WTC11 (cell line): ENCODE measurements around the gene HNF1A. TPM values are rescaled to one million over a fixed set of nuclear protein-coding genes. Genes with fewer than 3 reads are reported as not detected.
A peak's percentile ranks its signal among the peaks of the same experiment; 100 is the strongest.

Experiments used
- ATAC-seq: fragments of 200-7000 bp; cut with Tn5 transposase; 2 replicates; pipeline ENCODE4 v1.10.0; 2021; ENCODE audit warnings: mild to moderate bottlenecking, moderate library complexity
- CTCF ChIA-PET: fragments of 300-600 bp; sonication (Branson Sonifier 250); formaldehyde crosslinking; loops from one replicate; lab custom pipeline; 2021; ENCODE audit warnings: antibody characterized with exemption; lab: Charles Lee
- POLR2A ChIA-PET: fragments of 350-600 bp; sonication (Branson Sonifier 250); formaldehyde crosslinking; loops from one replicate; lab custom pipeline; 2021; ENCODE audit warnings: antibody characterized with exemption; lab: Charles Lee
- DNase-seq: peaks from one replicate; pipeline ENCODE4 v3.0.0; 2021; ENCODE audit warnings: low spot score
- H3K27ac Mint-ChIP-seq: 2 replicates; pipeline ENCODE4 v1.8.0; 2021; ENCODE audit warnings: mixed read lengths
- H3K27me3 Mint-ChIP-seq: 2 replicates; pipeline ENCODE4 v1.8.0; 2021; ENCODE audit warnings: low read depth, mild to moderate bottlenecking, moderate library complexity, mixed read lengths
- H3K36me3 Mint-ChIP-seq: 2 replicates; pipeline ENCODE4 v1.8.0; 2021; ENCODE audit warnings: mixed read lengths
- H3K4me1 Mint-ChIP-seq: 2 replicates; pipeline ENCODE4 v1.8.0; 2022; ENCODE audit warnings: mixed read lengths
- H3K4me3 Mint-ChIP-seq: 2 replicates; pipeline ENCODE4 v1.8.0; 2021; ENCODE audit warnings: mild to moderate bottlenecking, moderate library complexity, mixed read lengths
- H3K9me3 Mint-ChIP-seq: 2 replicates; pipeline ENCODE4 v1.8.0; 2021; ENCODE audit warnings: mixed read lengths
- ATF1 ChIP-seq: sonication (generic); formaldehyde crosslinking; IDR thresholded peaks from 2 replicates; pipeline ENCODE4 v1.8.1; 2023; ENCODE audit warnings: mild to moderate bottlenecking, moderate library complexity, missing genetic modification reagents
- CBFB ChIP-seq: sonication (generic); formaldehyde crosslinking; IDR thresholded peaks from 2 replicates; pipeline ENCODE4 v1.8.1; 2022; ENCODE audit warnings: mild to moderate bottlenecking, low read depth, missing genetic modification reagents
- ESRRA ChIP-seq: sonication (generic); formaldehyde crosslinking; IDR thresholded peaks from 2 replicates; pipeline ENCODE4 v1.8.1; 2022; ENCODE audit warnings: mild to moderate bottlenecking, missing genetic modification reagents, borderline replicate concordance
- KAT7 ChIP-seq: sonication (generic); formaldehyde crosslinking; IDR thresholded peaks from 2 replicates; pipeline ENCODE4 v1.8.1; 2023; ENCODE audit warnings: missing genetic modification reagents, mild to moderate bottlenecking, borderline replicate concordance
- MYBL2 ChIP-seq: sonication (generic); formaldehyde crosslinking; IDR thresholded peaks from 2 replicates; pipeline ENCODE4 v1.8.1; 2023; ENCODE audit warnings: mild to moderate bottlenecking, moderate library complexity, missing genetic modification reagents
- OVOL2 ChIP-seq: fragments of 250-450 bp; sonication (Bioruptor Pico); IDR thresholded peaks from 2 replicates; pipeline ENCODE4 v1.9.0; 2021; ENCODE audit warnings: mild to moderate bottlenecking, borderline replicate concordance
- PRRX2 ChIP-seq: fragments of 250-450 bp; sonication (Bioruptor Pico); IDR thresholded peaks from 2 replicates; pipeline ENCODE4 v1.8.0; 2021; ENCODE audit warnings: mild to moderate bottlenecking
- TEAD4 ChIP-seq: sonication (generic); formaldehyde crosslinking; IDR thresholded peaks from 2 replicates; pipeline ENCODE4 v1.8.0; 2022; ENCODE audit warnings: mild to moderate bottlenecking, missing genetic modification reagents
- ZNF396 ChIP-seq: fragments of 250-450 bp; sonication (Bioruptor Pico); IDR thresholded peaks from 2 replicates; pipeline ENCODE4 v1.8.0; 2021; ENCODE audit warnings: mild to moderate bottlenecking, moderate library complexity, borderline replicate concordance
- ZNF423 ChIP-seq: fragments of 250-450 bp; sonication (Bioruptor Pico); IDR thresholded peaks from 2 replicates; pipeline ENCODE4 v2.1.2; 2022; ENCODE audit warnings: mild to moderate bottlenecking, moderate library complexity
- total RNA-seq: library from RNA; stranded (reverse); gene quantifications from 3 replicates; pipeline ENCODE4 v1.2.3, GENCODE V29; 2021
- TF ChIP-seq, protein P1 (sequence below): sonication (generic); formaldehyde crosslinking; conservative IDR thresholded peaks from 2 replicates; pipeline ENCODE4 v1.8.1; 2023; ENCODE audit warnings: mild to moderate bottlenecking, low read depth, missing genetic modification reagents, moderate library complexity
- TF ChIP-seq, protein P2 (sequence below): sonication (generic); formaldehyde crosslinking; IDR thresholded peaks from 2 replicates; pipeline ENCODE4 v1.8.0; 2022; ENCODE audit warnings: mild to moderate bottlenecking, missing genetic modification reagents
- TF ChIP-seq, protein P3 (sequence below): sonication (generic); formaldehyde crosslinking; IDR thresholded peaks from 2 replicates; pipeline ENCODE4 v1.8.1; 2023; ENCODE audit warnings: mild to moderate bottlenecking, missing genetic modification reagents
- TF ChIP-seq, protein P4 (sequence below): fragments of 250-450 bp; sonication (Bioruptor Pico); IDR thresholded peaks from 2 replicates; pipeline ENCODE4 v1.9.0; 2021; ENCODE audit warnings: mild to moderate bottlenecking, borderline replicate concordance

The HNF1A gene
- total RNA-seq, 1 experiment from 2014 or later = not detected

DNA sequence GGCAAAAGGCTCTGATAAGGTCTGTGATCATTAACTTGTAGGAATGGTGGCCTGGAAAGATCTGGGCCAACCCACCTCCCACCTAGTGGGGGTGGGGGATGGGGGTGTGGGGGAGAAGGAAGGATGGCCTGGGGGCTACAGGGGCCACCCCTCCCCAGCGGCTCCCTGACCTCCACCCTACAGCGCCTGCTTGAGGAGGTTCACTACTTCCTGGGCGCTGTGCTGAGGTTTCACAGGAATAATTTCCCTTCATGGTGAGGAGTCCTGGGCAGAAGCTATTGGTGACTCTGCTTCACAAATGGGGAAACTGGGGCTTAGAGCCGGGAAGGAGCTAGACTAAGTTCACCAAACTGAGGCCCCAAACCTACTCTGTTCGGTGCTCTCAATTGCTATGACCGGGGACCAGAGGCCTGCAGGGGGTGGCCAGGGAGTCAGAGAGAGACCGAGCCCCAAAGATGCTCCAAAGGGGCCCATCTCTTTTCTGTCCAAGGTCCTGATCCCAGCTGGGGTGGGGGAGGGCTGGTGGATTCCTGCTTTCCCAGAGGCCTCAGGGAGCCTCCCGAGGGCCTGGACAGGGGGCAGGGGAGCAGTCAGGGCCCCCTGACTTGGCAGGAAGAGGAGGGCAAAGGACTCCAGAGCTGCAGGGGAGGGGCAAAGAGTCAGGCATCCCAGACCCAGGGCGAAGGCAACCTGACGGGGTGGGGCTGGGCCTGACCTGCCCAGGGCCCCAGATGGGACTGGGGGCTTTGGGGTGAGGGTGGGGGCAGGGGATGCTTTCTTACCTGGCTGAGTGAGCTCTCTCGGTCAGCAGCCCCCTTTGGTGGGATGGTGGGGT is 1.7 kb downstream of the HNF1A start (continued):
- TF ChIP-seq, protein P1, sequence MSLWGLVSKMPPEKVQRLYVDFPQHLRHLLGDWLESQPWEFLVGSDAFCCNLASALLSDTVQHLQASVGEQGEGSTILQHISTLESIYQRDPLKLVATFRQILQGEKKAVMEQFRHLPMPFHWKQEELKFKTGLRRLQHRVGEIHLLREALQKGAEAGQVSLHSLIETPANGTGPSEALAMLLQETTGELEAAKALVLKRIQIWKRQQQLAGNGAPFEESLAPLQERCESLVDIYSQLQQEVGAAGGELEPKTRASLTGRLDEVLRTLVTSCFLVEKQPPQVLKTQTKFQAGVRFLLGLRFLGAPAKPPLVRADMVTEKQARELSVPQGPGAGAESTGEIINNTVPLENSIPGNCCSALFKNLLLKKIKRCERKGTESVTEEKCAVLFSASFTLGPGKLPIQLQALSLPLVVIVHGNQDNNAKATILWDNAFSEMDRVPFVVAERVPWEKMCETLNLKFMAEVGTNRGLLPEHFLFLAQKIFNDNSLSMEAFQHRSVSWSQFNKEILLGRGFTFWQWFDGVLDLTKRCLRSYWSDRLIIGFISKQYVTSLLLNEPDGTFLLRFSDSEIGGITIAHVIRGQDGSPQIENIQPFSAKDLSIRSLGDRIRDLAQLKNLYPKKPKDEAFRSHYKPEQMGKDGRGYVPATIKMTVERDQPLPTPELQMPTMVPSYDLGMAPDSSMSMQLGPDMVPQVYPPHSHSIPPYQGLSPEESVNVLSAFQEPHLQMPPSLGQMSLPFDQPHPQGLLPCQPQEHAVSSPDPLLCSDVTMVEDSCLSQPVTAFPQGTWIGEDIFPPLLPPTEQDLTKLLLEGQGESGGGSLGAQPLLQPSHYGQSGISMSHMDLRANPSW (CRISPR knock-in tag) = no peak
- TF ChIP-seq ZNF423 (CRISPR knock-in tag) (no peak), CBFB (CRISPR knock-in tag) (no peak), OVOL2 (no peak), ESRRA (CRISPR knock-in tag) (no peak), PRRX2 (CRISPR knock-in tag) (no peak), MYBL2 (CRISPR knock-in tag) (no peak)
- TF ChIP-seq, protein P2, sequence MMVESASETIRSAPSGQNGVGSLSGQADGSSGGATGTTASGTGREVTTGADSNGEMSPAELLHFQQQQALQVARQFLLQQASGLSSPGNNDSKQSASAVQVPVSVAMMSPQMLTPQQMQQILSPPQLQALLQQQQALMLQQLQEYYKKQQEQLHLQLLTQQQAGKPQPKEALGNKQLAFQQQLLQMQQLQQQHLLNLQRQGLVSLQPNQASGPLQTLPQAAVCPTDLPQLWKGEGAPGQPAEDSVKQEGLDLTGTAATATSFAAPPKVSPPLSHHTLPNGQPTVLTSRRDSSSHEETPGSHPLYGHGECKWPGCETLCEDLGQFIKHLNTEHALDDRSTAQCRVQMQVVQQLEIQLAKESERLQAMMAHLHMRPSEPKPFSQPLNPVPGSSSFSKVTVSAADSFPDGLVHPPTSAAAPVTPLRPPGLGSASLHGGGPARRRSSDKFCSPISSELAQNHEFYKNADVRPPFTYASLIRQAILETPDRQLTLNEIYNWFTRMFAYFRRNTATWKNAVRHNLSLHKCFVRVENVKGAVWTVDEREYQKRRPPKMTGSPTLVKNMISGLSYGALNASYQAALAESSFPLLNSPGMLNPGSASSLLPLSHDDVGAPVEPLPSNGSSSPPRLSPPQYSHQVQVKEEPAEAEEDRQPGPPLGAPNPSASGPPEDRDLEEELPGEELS (CRISPR knock-in tag) = no peak
- TF ChIP-seq, all 79 proteins: peak for 0

DNA sequence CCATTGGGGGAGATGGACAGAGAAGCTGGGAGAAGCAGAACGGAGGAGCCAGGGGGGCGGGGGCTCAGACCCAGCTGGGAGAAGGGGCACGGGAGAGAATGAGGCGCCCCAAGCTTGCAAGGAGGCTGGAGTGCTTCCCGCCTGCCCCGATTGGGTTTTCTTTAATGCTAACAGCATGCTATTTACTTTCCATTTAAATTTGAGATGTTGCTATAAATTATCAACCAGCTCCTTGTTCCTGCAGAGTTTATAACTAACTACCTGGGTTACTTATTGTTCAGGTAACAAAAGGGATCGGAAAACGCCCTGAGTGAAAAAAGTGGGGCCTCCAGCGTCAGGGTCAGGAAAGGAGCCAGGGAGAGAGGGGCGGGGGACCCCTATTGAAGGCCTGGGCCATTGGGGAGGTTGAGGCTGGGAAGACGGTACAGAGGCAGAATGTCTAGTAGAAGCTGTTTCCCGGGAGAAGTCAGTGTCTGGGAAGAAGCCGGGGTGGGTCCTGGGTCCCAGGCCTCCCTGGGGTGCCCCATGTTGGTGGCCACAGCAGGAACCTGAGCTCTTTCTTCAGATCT is 2.5 kb downstream of the HNF1A start:
- H3K4me3 Mint-ChIP-seq = no peak overlapping the region
- POLR2A ChIA-PET = interaction anchor here (0.5 kb wide), 1 partner anchor 317 kb away, joined by 3 read pairs; no protein-coding TSS in a partner anchor
- peak; percentile 25 for ATAC-seq

More for the DNA sequence above, 2.5 kb downstream of the HNF1A start:
- no peak for TF ChIP-seq ATF1 (CRISPR knock-in tag)
- TF ChIP-seq, protein P3, sequence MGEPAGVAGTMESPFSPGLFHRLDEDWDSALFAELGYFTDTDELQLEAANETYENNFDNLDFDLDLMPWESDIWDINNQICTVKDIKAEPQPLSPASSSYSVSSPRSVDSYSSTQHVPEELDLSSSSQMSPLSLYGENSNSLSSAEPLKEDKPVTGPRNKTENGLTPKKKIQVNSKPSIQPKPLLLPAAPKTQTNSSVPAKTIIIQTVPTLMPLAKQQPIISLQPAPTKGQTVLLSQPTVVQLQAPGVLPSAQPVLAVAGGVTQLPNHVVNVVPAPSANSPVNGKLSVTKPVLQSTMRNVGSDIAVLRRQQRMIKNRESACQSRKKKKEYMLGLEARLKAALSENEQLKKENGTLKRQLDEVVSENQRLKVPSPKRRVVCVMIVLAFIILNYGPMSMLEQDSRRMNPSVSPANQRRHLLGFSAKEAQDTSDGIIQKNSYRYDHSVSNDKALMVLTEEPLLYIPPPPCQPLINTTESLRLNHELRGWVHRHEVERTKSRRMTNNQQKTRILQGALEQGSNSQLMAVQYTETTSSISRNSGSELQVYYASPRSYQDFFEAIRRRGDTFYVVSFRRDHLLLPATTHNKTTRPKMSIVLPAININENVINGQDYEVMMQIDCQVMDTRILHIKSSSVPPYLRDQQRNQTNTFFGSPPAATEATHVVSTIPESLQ = no peak
- TF ChIP-seq, protein P4, sequence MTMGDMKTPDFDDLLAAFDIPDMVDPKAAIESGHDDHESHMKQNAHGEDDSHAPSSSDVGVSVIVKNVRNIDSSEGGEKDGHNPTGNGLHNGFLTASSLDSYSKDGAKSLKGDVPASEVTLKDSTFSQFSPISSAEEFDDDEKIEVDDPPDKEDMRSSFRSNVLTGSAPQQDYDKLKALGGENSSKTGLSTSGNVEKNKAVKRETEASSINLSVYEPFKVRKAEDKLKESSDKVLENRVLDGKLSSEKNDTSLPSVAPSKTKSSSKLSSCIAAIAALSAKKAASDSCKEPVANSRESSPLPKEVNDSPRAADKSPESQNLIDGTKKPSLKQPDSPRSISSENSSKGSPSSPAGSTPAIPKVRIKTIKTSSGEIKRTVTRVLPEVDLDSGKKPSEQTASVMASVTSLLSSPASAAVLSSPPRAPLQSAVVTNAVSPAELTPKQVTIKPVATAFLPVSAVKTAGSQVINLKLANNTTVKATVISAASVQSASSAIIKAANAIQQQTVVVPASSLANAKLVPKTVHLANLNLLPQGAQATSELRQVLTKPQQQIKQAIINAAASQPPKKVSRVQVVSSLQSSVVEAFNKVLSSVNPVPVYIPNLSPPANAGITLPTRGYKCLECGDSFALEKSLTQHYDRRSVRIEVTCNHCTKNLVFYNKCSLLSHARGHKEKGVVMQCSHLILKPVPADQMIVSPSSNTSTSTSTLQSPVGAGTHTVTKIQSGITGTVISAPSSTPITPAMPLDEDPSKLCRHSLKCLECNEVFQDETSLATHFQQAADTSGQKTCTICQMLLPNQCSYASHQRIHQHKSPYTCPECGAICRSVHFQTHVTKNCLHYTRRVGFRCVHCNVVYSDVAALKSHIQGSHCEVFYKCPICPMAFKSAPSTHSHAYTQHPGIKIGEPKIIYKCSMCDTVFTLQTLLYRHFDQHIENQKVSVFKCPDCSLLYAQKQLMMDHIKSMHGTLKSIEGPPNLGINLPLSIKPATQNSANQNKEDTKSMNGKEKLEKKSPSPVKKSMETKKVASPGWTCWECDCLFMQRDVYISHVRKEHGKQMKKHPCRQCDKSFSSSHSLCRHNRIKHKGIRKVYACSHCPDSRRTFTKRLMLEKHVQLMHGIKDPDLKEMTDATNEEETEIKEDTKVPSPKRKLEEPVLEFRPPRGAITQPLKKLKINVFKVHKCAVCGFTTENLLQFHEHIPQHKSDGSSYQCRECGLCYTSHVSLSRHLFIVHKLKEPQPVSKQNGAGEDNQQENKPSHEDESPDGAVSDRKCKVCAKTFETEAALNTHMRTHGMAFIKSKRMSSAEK (CRISPR knock-in tag) = no peak
- TF ChIP-seq ZNF396 = no peak
- TF ChIP-seq TEAD4 (CRISPR knock-in tag) = no peak
- TF ChIP-seq KAT7 (CRISPR knock-in tag) = no peak
- TF ChIP-seq, all 79 proteins: peak for 0
- Mint-ChIP-seq H3K36me3 (no peaks in the 10 kb centered on the region), H3K9me3 (no peaks in the 10 kb centered on the region), H3K27me3 (no peaks in the 10 kb centered on the region), H3K4me1 (peaks cover 17% of the 10 kb centered on the region), H3K27ac (no peak overlapping the region; the same call in 1 of the 2 replicates)
- CTCF ChIA-PET = interaction anchor here (0.8 to 4.6 kb wide), 5 partner anchors 9 to 332 kb away, joined by 3 to 35 read pairs (median 6); no protein-coding TSS in a partner anchor
- no peak for DNase-seq
